ENCODE data around the gene CNKSR3.
A peak's percentile ranks its signal among the peaks of the same experiment; 100 is the strongest.

DNA sequence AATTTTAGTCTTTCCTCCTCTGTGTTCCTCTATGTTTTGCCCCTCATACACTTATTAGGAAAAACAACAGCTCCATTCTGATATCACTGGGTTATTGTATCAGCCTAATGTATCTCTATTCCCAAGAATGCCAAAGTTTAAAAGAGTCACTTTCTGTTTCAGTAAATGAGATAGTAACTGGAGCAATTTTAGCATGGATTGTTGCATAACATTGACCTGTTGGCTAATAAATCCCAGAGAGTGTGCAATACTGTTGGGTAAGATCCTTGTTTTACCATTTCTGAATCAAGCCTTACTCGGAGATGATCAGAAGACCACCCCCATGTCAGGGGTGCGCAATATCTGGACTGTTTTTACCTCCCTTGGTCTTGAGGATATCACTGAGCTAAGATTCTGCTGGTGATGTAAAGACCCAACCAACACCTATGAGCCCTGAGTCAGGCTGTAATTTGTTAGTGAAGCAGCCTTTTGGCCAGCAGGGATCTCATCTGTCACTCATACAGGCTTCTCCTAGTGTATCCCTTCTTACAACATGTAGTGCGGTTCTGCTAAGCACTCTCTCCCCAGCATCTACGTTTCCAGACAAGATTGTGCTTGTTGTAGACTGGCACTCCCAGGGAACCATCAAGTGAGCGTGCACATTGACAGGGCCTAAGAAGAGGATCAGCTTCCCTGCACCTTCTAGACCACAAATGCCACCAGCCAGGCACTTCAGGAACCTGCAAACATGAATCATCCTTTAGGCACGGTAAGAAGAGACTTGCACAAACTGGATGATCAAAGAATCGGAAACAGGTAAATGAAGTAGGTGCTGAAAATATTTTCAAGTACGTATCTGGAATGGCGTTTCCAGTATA is 142.4 kb downstream of the CNKSR3 start:
- TF ChIP-seq POLR2A (IDR thresholded peaks at IDR 0.05): no peak
- TF ChIP-seq, protein P1, sequence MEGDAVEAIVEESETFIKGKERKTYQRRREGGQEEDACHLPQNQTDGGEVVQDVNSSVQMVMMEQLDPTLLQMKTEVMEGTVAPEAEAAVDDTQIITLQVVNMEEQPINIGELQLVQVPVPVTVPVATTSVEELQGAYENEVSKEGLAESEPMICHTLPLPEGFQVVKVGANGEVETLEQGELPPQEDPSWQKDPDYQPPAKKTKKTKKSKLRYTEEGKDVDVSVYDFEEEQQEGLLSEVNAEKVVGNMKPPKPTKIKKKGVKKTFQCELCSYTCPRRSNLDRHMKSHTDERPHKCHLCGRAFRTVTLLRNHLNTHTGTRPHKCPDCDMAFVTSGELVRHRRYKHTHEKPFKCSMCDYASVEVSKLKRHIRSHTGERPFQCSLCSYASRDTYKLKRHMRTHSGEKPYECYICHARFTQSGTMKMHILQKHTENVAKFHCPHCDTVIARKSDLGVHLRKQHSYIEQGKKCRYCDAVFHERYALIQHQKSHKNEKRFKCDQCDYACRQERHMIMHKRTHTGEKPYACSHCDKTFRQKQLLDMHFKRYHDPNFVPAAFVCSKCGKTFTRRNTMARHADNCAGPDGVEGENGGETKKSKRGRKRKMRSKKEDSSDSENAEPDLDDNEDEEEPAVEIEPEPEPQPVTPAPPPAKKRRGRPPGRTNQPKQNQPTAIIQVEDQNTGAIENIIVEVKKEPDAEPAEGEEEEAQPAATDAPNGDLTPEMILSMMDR (IDR thresholded peaks at IDR 0.05): no peak
- TF ChIP-seq EP300 (IDR thresholded peaks at IDR 0.05): no peak
- peak in 1 of 2 donors; percentile 25 for TF ChIP-seq POLR2AphosphoS5 (IDR thresholded peaks at IDR 0.05)
